NCI-H1105 (cell line): ENCODE results near the gene EXOSC7.
"Not testable (repeated sequence)": the region's sequence is repeated elsewhere in the genome, so short reads cannot be mapped to it uniquely, and the experiment has no call there.

Experiments used
- DNase-seq: peaks from one replicate; lab custom pipeline; 2025; lab: John Stamatoyannopoulos, UW

Gene EXOSC7

DNA sequence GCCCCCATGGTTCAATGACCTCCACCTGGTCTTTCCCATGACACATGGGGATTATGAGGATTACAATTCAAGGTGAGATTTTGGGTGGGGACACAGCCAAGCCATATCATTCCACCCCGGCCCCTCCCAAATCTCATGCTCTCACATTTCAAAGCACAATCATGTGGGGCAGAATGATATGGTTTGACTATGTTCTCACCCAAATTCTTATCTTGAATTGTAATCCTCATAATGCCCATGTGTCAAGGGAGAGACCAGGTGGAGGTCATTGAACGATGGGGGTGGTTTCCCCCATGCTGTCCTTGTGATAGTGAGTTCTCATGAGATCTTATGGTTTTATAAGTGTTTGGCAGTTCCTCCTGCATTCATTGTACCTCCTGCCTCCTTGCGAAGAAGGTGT lies 47.6 kb downstream of the EXOSC7 start:
- no peak for DNase-seq

DNA sequence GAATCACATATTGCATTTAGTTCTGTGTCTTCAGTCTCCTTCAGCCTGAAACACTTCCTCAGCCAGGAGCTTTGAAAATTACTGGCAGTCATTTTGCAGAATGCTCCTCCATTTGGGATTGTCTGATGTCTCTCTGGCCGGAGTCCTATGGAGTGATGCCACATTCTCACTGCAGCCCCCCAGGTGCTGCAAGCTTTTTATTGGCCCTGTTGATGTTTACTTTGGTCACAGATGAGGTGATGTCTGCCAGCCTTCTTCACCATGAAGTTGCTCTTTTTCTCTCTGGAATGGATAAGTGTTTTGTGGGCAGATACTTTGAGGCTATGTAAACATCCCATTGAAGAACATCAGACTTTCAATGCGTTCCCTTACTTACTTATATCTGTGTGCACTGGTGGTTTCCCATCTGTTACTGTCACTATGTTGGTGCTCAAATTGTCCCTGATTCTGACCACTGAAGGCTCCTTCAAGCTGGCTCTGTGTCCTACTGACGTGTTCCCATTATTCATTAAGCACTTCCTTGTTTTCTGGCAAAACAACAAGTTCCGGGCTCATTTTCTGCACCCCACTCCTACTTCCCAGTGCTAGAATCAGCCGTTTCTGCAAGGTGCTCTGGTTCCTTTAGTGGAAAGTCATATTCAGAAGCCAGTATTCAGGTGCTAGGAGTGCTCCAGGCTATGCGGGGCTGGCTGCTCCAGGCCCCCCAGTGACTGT lies 48.7 kb downstream of the EXOSC7 start:
- DNase-seq: no peak

DNA sequence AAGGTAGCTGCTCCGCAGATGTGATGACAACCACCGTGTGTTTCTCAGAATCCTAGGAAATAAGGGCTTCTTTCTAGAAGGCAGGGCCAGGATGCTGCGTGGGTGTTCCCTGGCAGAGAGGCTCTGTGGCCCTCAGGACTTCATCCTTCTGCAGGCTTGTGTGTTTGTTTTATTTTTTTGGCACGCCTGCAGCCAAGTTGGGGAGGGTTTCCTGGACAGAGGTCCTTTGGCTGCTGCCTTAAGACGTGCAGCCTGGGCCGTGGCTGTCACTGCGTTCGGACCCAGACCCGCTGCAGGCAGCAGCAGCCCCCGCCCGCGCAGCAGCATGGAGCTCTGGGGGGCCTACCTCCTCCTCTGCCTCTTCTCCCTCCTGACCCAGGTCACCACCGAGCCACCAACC lies 50.0 kb downstream of the EXOSC7 start, which contains the start of gene CLEC3B:
CLEC3B (plus strand) TSS at position 266 of the 400 bp plus-strand sequence; CDS start at position 326, 60 bp downstream.
- DNase-seq: no peak

DNA sequence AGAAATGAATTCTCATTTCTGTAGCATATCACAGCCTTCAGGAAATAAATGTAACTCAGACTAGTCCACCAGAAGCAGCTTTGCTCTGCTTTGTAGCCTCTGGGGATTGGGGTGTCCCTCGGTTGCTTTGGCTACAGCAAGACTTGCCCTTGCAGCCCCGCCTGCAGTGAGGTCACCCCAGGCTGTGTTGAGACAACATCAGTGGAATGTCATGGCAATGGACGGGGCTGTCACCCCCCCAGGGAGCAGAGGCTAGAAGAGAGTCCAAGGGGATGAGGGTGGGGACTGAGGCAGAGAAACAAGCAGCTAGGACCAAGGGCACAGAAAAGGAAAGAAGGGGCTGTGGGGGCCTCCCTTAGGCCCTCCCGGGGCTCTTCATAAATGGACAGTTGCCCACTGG lies 50.9 kb downstream of the EXOSC7 start:
- no peak for DNase-seq

DNA sequence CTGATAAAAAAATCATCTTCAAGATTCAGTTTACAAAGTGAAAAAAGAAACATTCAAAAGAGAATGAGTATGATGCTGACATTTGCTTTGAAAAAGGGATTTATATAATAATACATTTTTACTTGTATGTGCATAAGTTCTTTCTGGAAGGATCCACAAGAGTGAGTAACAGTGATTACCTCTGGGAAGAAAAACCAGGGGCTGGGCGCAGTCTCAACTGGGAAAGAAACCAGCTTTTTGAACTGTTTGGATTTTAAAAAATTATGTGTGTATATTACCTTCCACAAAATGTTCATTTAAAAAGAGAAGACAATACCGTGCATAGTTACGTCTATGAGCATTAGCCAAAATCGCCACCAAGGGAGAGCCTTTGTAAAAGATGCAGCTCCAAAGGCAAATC lies 51.4 kb downstream of the EXOSC7 start:
- DNase-seq: no peak

DNA sequence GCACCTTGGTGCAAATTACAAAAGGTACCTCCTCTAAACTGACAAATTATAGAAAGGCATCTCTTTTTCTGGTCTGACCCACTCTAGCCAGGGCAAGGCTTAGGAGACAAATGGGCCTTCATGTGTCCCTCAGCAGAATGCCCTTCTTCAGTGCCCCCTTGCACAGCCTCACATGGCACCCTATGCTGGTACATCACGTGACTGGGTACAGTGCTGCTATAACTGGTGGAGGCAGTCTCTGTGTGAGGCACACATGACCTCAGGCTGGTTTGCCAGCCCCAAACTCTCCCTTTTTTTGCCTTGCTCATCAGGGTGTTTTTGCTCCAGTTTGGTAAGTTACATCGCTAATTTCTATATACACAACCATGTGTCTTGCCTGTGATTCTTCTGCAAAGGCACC lies 53.2 kb downstream of the EXOSC7 start:
- DNase-seq: no peak

DNA sequence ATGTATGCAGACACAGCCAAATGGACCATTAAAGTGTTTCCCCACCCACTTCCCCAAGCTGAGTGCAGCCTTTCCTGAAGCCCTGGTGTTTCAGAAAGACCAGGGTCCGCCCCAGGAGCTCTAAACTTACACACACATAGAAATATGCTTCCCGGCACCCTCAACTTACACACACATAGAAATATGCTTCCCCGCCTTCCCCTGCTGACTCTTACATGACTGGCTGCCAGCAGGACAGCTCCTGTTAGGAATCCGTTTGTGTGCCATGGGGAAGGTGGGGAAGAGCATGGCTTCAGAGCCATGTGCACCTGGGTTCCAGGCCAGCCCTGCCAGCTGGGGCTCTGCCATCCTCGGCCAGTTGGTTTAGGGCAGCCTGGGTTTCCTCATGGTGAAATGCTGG lies 53.6 kb downstream of the EXOSC7 start:
- no peak for DNase-seq

DNA sequence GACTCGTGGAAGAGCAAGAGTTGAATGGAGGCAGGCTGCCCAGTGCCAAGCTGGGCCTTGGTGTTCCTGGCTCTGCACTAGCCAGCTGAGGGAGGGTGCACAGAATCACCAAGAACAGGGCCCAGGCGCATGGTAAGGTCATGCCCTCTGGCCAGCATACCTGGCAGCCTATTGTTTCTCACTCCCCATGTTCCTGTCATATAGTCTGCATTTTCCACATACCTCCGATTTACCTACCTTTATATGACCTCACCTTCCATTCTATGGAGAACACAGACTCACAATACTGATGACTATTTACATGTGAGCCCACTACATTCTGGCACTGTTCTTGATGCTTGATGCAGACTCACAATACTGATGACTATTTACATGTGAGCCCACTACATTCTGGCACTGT lies 55.5 kb downstream of the EXOSC7 start:
- no peak for DNase-seq

DNA sequence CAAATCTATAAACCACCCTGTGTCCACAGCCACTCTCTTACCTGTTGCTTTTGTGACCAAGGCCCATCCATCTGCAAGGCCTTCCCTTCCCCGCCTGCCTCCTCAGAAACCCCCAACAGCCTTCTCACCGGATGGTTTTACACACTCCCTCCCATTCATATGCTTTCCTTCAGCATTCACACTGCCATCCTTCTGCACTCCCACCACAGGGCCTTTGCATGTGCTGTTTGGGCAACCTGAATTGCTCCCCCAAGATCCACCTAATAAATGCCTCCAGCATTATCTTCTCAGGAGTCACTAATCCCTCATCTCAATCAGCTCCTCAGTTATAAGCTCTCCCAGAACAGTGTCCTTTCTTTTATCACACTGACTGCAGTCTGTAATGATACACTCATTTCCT lies 56.1 kb downstream of the EXOSC7 start:
- DNase-seq: no peak

DNA sequence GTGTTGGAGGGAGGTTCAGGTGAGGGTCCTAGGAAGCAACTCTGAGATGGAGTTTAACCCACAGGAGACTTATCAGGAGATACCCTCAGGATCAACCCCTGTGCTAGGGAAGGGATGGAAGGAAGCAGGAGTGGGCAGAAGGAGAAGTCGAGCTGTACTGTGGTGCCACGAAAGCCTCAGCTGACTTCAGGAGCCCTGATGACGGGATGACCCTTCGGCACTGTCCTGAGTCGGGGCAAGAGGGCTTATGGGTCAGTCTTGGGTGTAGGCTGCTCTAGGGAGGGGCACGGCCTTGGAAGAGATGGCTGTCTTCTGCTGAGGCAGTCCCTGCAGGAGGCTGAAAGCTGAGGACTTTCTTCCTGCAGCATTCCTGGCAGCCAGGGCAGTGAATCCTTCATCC lies 57.7 kb downstream of the EXOSC7 start:
- DNase-seq: no peak

DNA sequence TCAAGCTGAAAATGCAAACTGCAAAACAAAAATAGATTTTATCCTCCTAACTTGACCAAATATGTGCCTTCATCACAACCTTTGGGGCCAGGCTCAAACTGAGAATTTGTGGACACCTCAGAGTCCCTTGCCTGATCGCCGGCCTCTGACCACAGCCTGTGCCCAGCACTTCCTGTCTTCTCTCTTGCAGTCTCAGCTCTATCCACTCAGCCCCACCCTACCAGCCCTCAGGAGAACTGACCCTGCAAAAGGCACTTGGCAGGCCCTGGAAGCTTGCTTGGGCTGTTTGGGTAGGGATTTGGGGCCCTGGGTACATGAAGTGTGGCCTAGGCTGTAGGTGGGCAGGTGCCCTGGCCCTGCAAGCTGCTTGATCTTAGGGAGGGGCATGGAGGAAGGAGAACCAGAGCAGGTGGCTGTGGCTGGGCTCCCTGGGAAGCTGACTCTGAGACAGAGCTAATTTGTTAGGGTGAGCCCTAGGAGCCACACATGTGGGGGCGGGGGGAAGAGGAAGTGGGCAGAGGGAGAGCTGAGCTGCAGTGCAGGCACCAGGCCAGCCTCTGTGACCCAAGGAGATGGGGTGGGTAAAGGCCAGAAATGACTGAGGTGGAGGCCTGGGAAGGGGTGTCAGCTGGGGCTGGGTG lies 58.7 kb downstream of the EXOSC7 start:
- DNase-seq: no peak

DNA sequence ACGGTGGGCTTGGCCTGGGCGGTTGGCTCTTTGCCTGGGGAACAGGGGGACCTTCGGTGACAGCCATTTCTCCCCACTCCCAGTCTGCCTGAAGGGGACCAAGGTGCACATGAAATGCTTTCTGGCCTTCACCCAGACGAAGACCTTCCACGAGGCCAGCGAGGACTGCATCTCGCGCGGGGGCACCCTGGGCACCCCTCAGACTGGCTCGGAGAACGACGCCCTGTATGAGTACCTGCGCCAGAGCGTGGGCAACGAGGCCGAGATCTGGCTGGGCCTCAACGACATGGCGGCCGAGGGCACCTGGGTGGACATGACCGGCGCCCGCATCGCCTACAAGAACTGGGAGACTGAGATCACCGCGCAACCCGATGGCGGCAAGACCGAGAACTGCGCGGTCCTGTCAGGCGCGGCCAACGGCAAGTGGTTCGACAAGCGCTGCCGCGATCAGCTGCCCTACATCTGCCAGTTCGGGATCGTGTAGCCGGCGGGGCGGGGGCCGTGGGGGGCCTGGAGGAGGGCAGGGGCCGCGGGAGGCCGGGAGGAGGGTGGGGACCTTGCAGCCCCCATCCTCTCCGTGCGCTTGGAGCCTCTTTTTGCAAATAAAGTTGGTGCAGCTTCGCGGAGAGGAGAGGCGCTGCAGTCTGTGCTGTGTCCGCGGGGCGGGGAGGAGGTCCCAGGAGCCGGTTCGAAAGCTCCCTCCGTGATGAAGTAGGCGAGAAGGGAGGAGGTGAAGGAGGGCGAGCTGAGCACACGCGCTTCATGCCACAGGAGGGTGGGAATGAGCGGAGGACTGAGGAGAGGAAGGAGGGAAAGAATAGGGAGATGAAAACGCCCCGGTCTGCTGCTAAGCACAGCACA lies 59.6 kb downstream of the EXOSC7 start:
- DNase-seq: no peak

DNA sequence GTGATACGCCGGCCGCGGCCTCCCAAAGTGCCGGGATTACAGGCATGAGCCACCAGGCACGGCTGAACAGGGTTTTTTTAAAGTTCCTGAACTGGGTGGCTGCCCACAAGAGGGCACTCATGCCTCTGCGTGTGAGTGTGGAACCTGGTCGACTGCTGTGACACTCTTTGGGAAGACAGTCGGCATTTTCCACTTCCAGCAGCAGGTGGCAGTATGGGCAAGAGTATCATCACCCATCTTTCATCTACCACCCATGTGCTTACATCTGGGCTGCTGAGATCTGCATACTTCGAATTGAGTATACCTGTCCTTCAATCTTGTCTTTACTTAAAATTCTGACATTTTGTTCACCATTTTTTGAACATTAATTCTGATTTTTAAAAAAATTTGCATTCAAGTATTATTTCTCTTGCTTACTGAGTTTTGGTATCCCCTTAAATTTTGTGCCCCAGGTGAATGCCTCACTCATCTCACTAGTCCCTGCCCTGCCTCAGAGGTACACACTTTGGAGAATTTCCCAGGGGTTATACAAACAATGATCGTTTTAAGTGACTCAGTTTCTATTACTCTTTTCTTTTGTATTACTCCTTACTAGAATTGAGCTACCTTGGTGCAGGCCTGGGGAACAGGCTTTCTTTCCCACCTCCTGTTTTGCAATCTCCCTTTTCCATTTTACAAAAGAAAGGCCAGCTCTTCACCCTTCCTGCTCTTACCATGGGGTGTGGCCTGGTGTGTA lies 61.8 kb downstream of the EXOSC7 start:
- peak; percentile 67 for DNase-seq

DNA sequence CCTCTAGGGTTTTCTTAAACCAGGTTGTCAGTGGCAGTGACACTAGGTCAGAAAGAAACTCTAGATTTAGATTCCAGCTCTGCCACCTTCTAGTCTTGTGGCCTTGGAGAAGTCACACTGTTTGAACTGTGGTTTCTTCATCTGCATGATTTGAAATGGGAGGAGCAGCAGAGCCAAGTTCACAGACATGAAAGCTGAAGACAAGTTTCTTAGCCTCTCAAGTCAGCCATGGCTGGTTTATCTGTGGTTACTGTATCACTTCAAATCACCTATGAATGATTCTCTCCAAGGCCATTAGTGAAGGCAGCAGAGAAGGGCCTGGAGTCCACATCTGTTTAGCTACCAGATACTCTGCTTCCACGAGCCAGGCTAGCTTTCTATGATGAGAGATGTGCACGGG lies 65.6 kb downstream of the EXOSC7 start:
- DNase-seq: no peak

DNA sequence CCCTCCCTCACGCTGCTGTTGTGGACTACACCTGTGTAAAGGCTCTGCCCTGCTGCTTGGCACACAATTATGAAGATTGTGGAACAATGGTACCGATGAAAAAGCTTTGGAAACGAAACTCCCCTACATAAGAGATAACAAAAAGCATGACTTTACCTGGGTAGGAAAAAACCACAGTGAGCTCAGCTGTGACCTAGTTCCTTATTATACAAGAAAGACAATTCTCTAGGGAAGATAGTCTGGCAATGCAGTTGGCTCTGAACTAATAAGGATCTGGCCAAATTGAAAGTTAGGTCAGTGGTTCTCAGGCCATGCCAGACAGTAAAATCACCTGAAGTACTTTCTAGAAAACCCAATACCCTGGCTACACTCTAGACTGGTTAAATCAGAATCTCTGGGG lies 66.1 kb downstream of the EXOSC7 start:
- DNase-seq: no peak

DNA sequence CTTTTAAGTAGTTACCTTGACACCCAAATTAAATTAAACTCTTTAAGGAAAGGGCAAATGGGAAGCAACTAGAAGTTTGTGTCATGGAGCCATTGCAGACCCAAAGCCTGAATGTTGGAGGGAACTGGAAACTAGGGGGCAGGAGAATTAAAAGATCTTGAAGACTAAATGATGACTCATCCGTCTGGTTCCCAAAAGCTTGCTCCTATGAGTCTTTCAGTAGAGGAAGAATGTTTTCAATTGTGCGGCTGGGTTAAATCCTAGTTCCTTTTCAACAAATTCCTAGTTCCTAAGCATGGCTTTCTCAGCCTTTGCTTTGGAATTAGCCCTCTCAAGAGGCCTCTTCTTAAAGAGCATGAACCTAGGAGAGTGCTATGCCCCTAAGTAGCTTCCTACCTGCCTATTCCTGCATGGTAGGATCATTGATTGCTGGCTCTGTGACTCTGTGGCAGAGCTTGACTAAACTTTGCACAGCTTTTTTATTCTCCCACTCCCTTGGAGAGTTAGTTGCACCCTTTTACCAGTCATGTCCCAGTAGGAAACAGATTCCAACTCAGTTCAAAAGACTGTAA lies 67.8 kb downstream of the EXOSC7 start:
- DNase-seq: no peak

DNA sequence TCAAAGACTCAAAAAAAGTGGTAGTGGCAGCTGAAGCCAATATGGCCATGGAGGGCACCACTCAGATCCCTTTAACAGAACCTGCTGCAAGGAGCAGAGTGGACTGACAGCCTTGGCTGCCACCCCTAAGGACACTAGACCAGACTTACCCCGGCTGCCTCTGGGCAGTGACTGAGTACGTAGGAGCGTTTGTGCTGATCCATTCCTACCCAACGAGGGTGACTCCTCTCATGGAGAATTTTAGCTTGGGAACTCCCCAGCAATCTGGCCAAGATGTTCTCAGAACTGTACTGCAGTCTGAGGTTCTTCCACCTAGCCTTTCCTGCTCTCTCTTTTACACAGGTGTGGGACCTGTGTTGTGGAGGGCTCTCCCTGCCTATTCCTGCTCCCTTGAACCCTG lies 72.2 kb downstream of the EXOSC7 start:
- no peak for DNase-seq

DNA sequence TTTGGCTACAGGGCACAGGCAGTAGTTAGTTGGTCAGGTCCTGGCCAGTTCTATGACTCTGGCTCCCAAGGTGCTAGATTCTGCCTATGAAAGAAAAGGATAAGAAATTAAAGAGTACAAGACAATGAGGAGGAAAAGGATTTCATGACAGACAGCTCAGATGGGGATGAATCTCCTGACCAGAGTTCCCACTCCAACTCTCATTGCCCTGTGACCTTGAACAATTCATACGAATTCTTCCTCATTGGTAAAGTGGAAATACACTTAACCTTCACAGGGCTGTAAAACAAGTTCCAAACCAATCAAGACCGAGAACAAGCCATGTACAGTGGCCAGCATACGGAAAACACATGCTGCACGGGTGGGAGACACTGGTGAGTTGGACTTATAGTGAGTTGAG lies 73.8 kb downstream of the EXOSC7 start:
- DNase-seq: no peak

DNA sequence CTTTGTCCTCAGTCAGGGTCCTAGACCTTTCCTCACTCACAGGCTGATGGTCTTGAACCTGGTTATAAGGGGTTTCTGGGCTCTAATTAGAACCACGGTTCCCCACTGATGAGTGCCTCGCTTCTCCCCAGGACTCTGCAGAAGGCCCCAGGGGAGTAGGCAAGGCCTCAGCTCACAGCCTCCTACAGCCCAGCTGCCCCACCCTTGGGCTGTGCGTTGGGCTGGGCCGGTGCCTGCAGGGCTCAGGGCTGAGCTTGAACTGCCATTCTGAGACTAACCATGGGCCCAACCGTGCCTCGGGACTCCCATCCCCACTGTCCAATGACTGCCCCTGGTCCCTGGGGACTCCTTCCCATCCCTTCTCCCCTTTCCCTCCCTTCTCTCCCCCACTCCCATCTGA lies 75.6 kb downstream of the EXOSC7 start:
- no peak for DNase-seq

DNA sequence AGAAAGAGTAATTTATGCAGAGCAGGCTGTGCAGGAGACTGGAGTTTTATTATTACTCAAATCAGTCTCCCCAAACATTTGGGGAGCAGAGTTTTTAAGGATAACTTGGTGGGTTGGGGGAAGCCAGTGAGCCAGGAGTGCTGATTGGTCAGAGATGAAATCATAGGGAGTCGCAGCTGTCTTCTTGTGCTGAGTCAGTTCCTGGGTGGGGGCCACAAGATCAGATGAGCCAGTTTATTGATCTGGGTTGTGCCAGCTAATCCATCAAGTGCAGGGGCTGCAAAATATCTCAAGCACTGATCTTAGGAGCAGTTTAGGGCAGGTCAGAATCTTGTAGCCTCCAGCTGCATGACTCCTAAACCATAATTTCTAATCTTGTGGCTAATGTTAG lies 77.8 kb downstream of the EXOSC7 start:
- not testable (repeated sequence) for DNase-seq

DNA sequence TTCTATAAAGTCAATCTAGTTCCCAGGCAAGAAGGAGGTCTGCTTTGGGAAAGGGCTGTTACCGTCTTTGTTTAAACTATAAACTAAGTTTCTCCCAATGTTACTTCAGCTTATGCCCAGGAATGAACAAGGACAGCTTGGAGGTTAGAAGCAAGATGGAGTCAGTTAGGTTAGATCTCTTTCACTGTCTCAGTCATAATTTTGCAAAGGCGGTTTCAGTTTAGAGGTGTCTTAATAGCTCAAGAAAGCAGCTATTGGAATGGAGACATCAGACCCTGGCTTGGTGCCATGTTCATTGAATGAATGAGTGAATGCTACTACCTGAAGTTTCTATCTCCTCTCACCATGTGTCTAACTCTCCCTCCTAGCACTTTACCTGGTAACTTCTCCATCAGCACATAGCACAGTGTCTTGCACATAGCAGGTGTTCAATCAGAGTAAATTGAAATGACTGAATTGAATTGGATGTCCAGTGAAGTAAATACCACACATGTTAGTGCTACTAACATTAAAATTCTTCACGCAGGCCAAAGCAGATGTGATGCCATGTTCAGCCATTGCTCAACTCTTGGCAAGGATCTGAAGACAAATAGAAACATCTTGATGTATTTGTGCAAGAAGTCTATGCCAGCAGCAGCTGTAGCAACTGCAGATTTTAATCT lies 78.3 kb downstream of the EXOSC7 start:
- no peak for DNase-seq
